Stimulated activated CD4-positive, alpha-beta T cell treated with anti-CD3 and anti-CD28 coated beads, Interleukin-15, amount 100 ng/mL, for 24 hours (primary cell): ENCODE data around the gene GALM.
"Not testable (repeated sequence)": the region's sequence is repeated elsewhere in the genome, so short reads cannot be mapped to it uniquely, and the experiment has no call there.

Source experiments
- DNase-seq: peaks from one replicate; pipeline ENCODE4 v3.0.0-alpha.2; 2020

Gene GALM

GRCh38 chr2:38743672-38744398, 77.9 kb downstream of the GALM start:
- no peak for DNase-seq

GRCh38 chr2:38744399-38744780, 78.5 kb downstream of the GALM start:
- no peak for DNase-seq

- DNase-seq = no peak
Measured at GRCh38 chr2:38745267-38745666, 79.4 kb downstream of the GALM start.

GRCh38 chr2:38747007-38747424, 81.1 kb downstream of the GALM start:
- DNase-seq = no peak

- no peak for DNase-seq
Measured at GRCh38 chr2:38747819-38748218, 81.9 kb downstream of the GALM start.

GRCh38 chr2:38748391-38748790, 82.5 kb downstream of the GALM start:
- no peak for DNase-seq

GRCh38 chr2:38748943-38749804, 83.3 kb downstream of the GALM start:
- peak; percentile 25 for DNase-seq

GRCh38 chr2:38750011-38750890, 84.3 kb downstream of the GALM start:
- DNase-seq = peak; percentile 56

- DNase-seq = peak; percentile 96
Measured at GRCh38 chr2:38750891-38751595, 85.1 kb downstream of the GALM start, which contains the start of gene SRSF7. TSS of gene SRSF7 (minus strand) at chr2:38751361. CDS start at chr2:38751256, 105 bp downstream.

- no peak for DNase-seq
Measured at GRCh38 chr2:38751596-38752410, 85.9 kb downstream of the GALM start.

GRCh38 chr2:38754049-38754448, 88.1 kb downstream of the GALM start:
- DNase-seq = no peak

GRCh38 chr2:38754506-38754905, 88.6 kb downstream of the GALM start:
- no peak for DNase-seq

GRCh38 chr2:38755891-38756290, 90.0 kb downstream of the GALM start:
- DNase-seq = not testable (repeated sequence)

GRCh38 chr2:38763228-38763627, 97.3 kb downstream of the GALM start:
- no peak for DNase-seq

- DNase-seq = no peak
Measured at GRCh38 chr2:38763728-38764127, 97.8 kb downstream of the GALM start.

GRCh38 chr2:38765149-38765548, 99.2 kb downstream of the GALM start:
- DNase-seq = no peak

- no peak for DNase-seq
Measured at GRCh38 chr2:38765551-38765950, 99.6 kb downstream of the GALM start.

- DNase-seq = no peak
Measured at GRCh38 chr2:38771632-38772031, 105.7 kb downstream of the GALM start.

GRCh38 chr2:38775097-38775920, 109.4 kb downstream of the GALM start:
- no peak for DNase-seq

GRCh38 chr2:38775921-38776225, 110.0 kb downstream of the GALM start:
- DNase-seq = no peak

GRCh38 chr2:38776531-38776930, 110.6 kb downstream of the GALM start:
- no peak for DNase-seq
